Cardiac septum (tissue), 1 donor: ENCODE measurements around the gene RBM42. TPM values are rescaled to one million over a fixed set of nuclear protein-coding genes. Genes with fewer than 3 reads are reported as not detected.

Experiments
- DNase-seq: peaks from one replicate; pipeline ENCODE4 v3.0.0-alpha.2; 2020; ENCODE audit warnings: low spot score
- intact Hi-C: fragments of 100-400 bp; cut with DNase I; formaldehyde crosslinking; loops from one replicate; pipeline ENCODE4 v1.14.0; 2022
- total RNA-seq: library from RNA; stranded (reverse); fragmentation: NEBNext Ultra II Directional; extraction: Animal tissue kit (Norgen Biotek cat#: 25700); gene quantifications from one replicate; pipeline ENCODE4 v1.2.1, GENCODE V29; 2021
- donor health status: DM: no; HTN: no; CAD: no.

Gene RBM42
- total RNA-seq, 1 donor from 2014 or later, result 56.2 TPM

- intact Hi-C loops, result no loop called here
- no peak for DNase-seq
These were observed 46.8 kb downstream of the RBM42 start for GRCh38 chr19:35675589-35676140.

Other genes with a start within 250 kb of the RBM42 start
- 0.97 TPM for gene FFAR2, start 180.8 kb upstream of the RBM42 start, total RNA-seq
- gene KRTDAP, start 138.6 kb upstream of the RBM42 start, total RNA-seq, result not detected
- gene DMKN, start 115.4 kb upstream of the RBM42 start, total RNA-seq, result 4.2 TPM
- not detected for gene SBSN, start 100.7 kb upstream of the RBM42 start, total RNA-seq
- not detected for gene GAPDHS, start 95.6 kb upstream of the RBM42 start, total RNA-seq
- 64.4 TPM for gene TMEM147, start 83.4 kb upstream of the RBM42 start, total RNA-seq
- gene ATP4A, start 65.4 kb upstream of the RBM42 start, total RNA-seq, result not detected
- gene PMIS2, start 42.9 kb upstream of the RBM42 start, total RNA-seq, result not detected
- 5.9 TPM for gene HAUS5, start 16.3 kb upstream of the RBM42 start, total RNA-seq
- 0.78 TPM for gene ETV2, start 12.7 kb downstream of the RBM42 start, total RNA-seq
- 1,054 TPM for gene COX6B1, start 19.3 kb downstream of the RBM42 start, total RNA-seq
- not detected for gene UPK1A, start 37.5 kb downstream of the RBM42 start, total RNA-seq
- gene ZBTB32, start 75.5 kb downstream of the RBM42 start, total RNA-seq, result 0.13 TPM
- gene KMT2B, start 89.0 kb downstream of the RBM42 start, total RNA-seq, result 19.9 TPM
- 4.2 TPM for gene IGFLR1, start 113.4 kb downstream of the RBM42 start, total RNA-seq
- 24.9 TPM for gene U2AF1L4, start 116.4 kb downstream of the RBM42 start, total RNA-seq
- 43.2 TPM for gene PSENEN, start 116.6 kb downstream of the RBM42 start, total RNA-seq
- 9.6 TPM for gene LIN37, start 119.5 kb downstream of the RBM42 start, total RNA-seq
- 863 TPM for gene HSPB6, start 128.0 kb downstream of the RBM42 start, total RNA-seq
- gene PROSER3, start 129.1 kb downstream of the RBM42 start, total RNA-seq, result 11.7 TPM
- 8.8 TPM for gene ARHGAP33, start 146.5 kb downstream of the RBM42 start, total RNA-seq
- not detected for gene PRODH2, start 183.8 kb downstream of the RBM42 start, total RNA-seq
- gene NPHS1, start 223.5 kb downstream of the RBM42 start, total RNA-seq, result not detected
- not detected for gene KIRREL2, start 227.9 kb downstream of the RBM42 start, total RNA-seq
- 39.9 TPM for gene APLP1, start 239.5 kb downstream of the RBM42 start, total RNA-seq